ENCODE data around the gene PHLDB2. TPM values are rescaled to one million over a fixed set of nuclear protein-coding genes. Genes with fewer than 3 reads are reported as not detected.

The PHLDB2 gene
- total RNA-seq, 3 donors from 2014 or later, result 53.1 to 94.4 (median 65.0) TPM

DNA sequence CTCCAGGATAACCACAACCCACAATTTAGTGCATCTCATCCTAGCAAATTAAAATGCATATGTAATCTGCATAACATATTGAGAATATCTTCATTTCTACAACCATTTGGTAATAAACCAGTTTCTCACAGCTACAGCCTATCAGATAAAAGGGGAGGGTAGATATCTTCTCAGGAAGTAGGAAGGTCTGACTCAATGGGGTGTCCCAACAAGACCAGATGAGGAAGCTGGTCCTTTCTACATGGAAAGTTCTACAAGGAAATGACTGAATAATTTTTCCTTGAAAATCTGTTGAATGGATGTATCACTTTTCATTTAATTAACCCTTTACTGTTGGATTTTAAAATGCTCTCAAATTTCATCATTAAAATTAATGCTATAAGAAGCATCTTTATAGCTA is 158.0 kb downstream of the PHLDB2 start:
- Histone ChIP-seq H3K9me3 (no peaks in the 10 kb centered on the region), H3K27me3 (no peaks in the 10 kb centered on the region), H3K4me3 (no peak overlapping the region), H3K27ac (no peak overlapping the region), H3K4me1 (no peaks in the 10 kb centered on the region), H3K36me3 (no peaks in the 10 kb centered on the region)
- intact Hi-C loops (cut with DNase I; ENCODE audit: low total_unique reads), result no loop called here
- no peak for DNase-seq (ENCODE audit: low spot score in 2 of 2)
- TF ChIP-seq POLR2A (IDR thresholded peaks at IDR 0.05) (no peak), POLR2AphosphoS5 (IDR thresholded peaks at IDR 0.05) (no peak), CTCF (IDR thresholded peaks at IDR 0.05) (no peak)

- H3K9me3 ChIP-seq, result no peaks in the 10 kb centered on the region
- H3K36me3 ChIP-seq, result no peaks in the 10 kb centered on the region
- no peak overlapping the region for H3K27ac ChIP-seq
- H3K4me3 ChIP-seq, result no peak overlapping the region
- DNase-seq (ENCODE audit: low spot score in 2 of 2), result no peak
- no peak for TF ChIP-seq CTCF (IDR thresholded peaks at IDR 0.05)
- TF ChIP-seq POLR2A (IDR thresholded peaks at IDR 0.05), result no peak
- no peaks in the 10 kb centered on the region for H3K27me3 ChIP-seq
- intact Hi-C loops (cut with DNase I; ENCODE audit: low total_unique reads), result no loop called here
- H3K4me1 ChIP-seq, result no peaks in the 10 kb centered on the region
Measured at GRCh38 chr3:112018712-112019111, 159.6 kb downstream of the PHLDB2 start.

GRCh38 chr3:112019716-112020115 is 160.7 kb downstream of the PHLDB2 start:
- H3K9me3 ChIP-seq, result no peaks in the 10 kb centered on the region
- H3K27me3 ChIP-seq, result no peaks in the 10 kb centered on the region
- DNase-seq (ENCODE audit: low spot score in 2 of 2), result no peak
- no peaks in the 10 kb centered on the region for H3K36me3 ChIP-seq
- TF ChIP-seq CTCF (IDR thresholded peaks at IDR 0.05) (no peak), POLR2A (IDR thresholded peaks at IDR 0.05) (no peak), POLR2AphosphoS5 (IDR thresholded peaks at IDR 0.05) (no peak)
- no peak overlapping the region for H3K4me3 ChIP-seq
- no peak overlapping the region for H3K27ac ChIP-seq
- no peaks in the 10 kb centered on the region for H3K4me1 ChIP-seq
- intact Hi-C loops (cut with DNase I; ENCODE audit: low total_unique reads), result no loop called here

- Histone ChIP-seq H3K27me3 (no peaks in the 10 kb centered on the region), H3K4me3 (no peak overlapping the region), H3K36me3 (no peaks in the 10 kb centered on the region), H3K4me1 (no peaks in the 10 kb centered on the region), H3K27ac (no peak overlapping the region), H3K9me3 (no peaks in the 10 kb centered on the region)
- intact Hi-C loops (cut with DNase I; ENCODE audit: low total_unique reads), result no loop called here
- TF ChIP-seq CTCF (IDR thresholded peaks at IDR 0.05) (no peak), POLR2AphosphoS5 (IDR thresholded peaks at IDR 0.05) (no peak), POLR2A (IDR thresholded peaks at IDR 0.05) (no peak)
- DNase-seq (ENCODE audit: low spot score in 2 of 2), result no peak
Measured at GRCh38 chr3:112020674-112021085, 161.6 kb downstream of the PHLDB2 start.

Other genes with a start within 250 kb of the PHLDB2 start
- gene PLCXD2, start 184.6 kb upstream of the PHLDB2 start, total RNA-seq, result 1 to 10 TPM in 1 of 3 donors, under 1 TPM in 2; 0.16 to 1.3 (median 0.33) TPM
- 10 to 100 TPM; 17.3 to 28.5 (median 22.6) TPM for gene ABHD10, start 119.8 kb downstream of the PHLDB2 start, total RNA-seq
- not detected for gene TAGLN3, start 139.7 kb downstream of the PHLDB2 start, total RNA-seq
- gene TMPRSS7, start 175.5 kb downstream of the PHLDB2 start, total RNA-seq, result under 1 TPM in 1 of 3 donors, not detected in 2; 0.15 TPM
- gene C3orf52, start 227.1 kb downstream of the PHLDB2 start, total RNA-seq, result 10 to 100 TPM in 1 of 3 donors, 1 to 10 TPM in 1, under 1 TPM in 1; 0.64 to 23.6 (median 8.5) TPM

Data from breast epithelium (tissue), 4 donors.